ENCODE data around the gene ZBTB20.

The ZBTB20 gene

GRCh38 chr3:114675104-114675503, 472.0 kb downstream of the ZBTB20 start:
- H3K27ac ChIP-seq (ENCODE audit: low read depth in 2 of 2, low read length in 2 of 2) = no peak overlapping the region
- no peak overlapping the region for H3K4me3 ChIP-seq (ENCODE audit: low read length in 2 of 2)
- H3K27me3 ChIP-seq (ENCODE audit: control insufficient read depth in 2 of 2, insufficient read depth in 2 of 2, low read length in 2 of 2) = no peaks in the 10 kb centered on the region
- H3K4me1 ChIP-seq (ENCODE audit: control insufficient read depth in 2 of 2, insufficient read depth in 2 of 2, low read length in 2 of 2) = no peaks in the 10 kb centered on the region
- no peaks in the 10 kb centered on the region for H3K9me3 ChIP-seq (ENCODE audit: control insufficient read depth in 2 of 2, low read length in 2 of 2)
- no peak overlapping the region for H3K9ac ChIP-seq (ENCODE audit: low read depth in 1 of 2, low read length in 2 of 2)
- H3K36me3 ChIP-seq (ENCODE audit: control insufficient read depth in 2 of 2, insufficient read depth in 2 of 2, low read length in 2 of 2) = no peaks in the 10 kb centered on the region

GRCh38 chr3:114674036-114674435, 473.1 kb downstream of the ZBTB20 start:
- Histone ChIP-seq H3K4me3 (ENCODE audit: low read length in 2 of 2) (no peak overlapping the region), H3K4me1 (ENCODE audit: control insufficient read depth in 2 of 2, insufficient read depth in 2 of 2, low read length in 2 of 2) (no peaks in the 10 kb centered on the region), H3K27me3 (ENCODE audit: control insufficient read depth in 2 of 2, insufficient read depth in 2 of 2, low read length in 2 of 2) (no peaks in the 10 kb centered on the region), H3K9me3 (ENCODE audit: control insufficient read depth in 2 of 2, low read length in 2 of 2) (no peaks in the 10 kb centered on the region), H3K36me3 (ENCODE audit: control insufficient read depth in 2 of 2, insufficient read depth in 2 of 2, low read length in 2 of 2) (no peaks in the 10 kb centered on the region), H3K9ac (ENCODE audit: low read depth in 1 of 2, low read length in 2 of 2) (no peak overlapping the region), H3K27ac (ENCODE audit: low read depth in 2 of 2, low read length in 2 of 2) (no peak overlapping the region)

GRCh38 chr3:114673481-114673880, 473.6 kb downstream of the ZBTB20 start:
- H3K4me3 ChIP-seq (ENCODE audit: low read length in 2 of 2) = no peak overlapping the region
- H3K4me1 ChIP-seq (ENCODE audit: control insufficient read depth in 2 of 2, insufficient read depth in 2 of 2, low read length in 2 of 2) = no peaks in the 10 kb centered on the region

GRCh38 chr3:114672692-114673447, 474.2 kb downstream of the ZBTB20 start:
- Histone ChIP-seq H3K9ac (ENCODE audit: low read depth in 1 of 2, low read length in 2 of 2) (no peak overlapping the region), H3K36me3 (ENCODE audit: control insufficient read depth in 2 of 2, insufficient read depth in 2 of 2, low read length in 2 of 2) (no peaks in the 10 kb centered on the region), H3K9me3 (ENCODE audit: control insufficient read depth in 2 of 2, low read length in 2 of 2) (no peaks in the 10 kb centered on the region), H3K4me1 (ENCODE audit: control insufficient read depth in 2 of 2, insufficient read depth in 2 of 2, low read length in 2 of 2) (no peaks in the 10 kb centered on the region), H3K4me3 (ENCODE audit: low read length in 2 of 2) (no peak overlapping the region), H3K27me3 (ENCODE audit: control insufficient read depth in 2 of 2, insufficient read depth in 2 of 2, low read length in 2 of 2) (no peaks in the 10 kb centered on the region), H3K27ac (ENCODE audit: low read depth in 2 of 2, low read length in 2 of 2) (no peak overlapping the region)

More at GRCh38 chr3:114673481-114673880, 473.6 kb downstream of the ZBTB20 start:
- Histone ChIP-seq H3K9me3 (ENCODE audit: control insufficient read depth in 2 of 2, low read length in 2 of 2) (no peaks in the 10 kb centered on the region), H3K27me3 (ENCODE audit: control insufficient read depth in 2 of 2, insufficient read depth in 2 of 2, low read length in 2 of 2) (no peaks in the 10 kb centered on the region), H3K27ac (ENCODE audit: low read depth in 2 of 2, low read length in 2 of 2) (no peak overlapping the region), H3K36me3 (ENCODE audit: control insufficient read depth in 2 of 2, insufficient read depth in 2 of 2, low read length in 2 of 2) (no peaks in the 10 kb centered on the region), H3K9ac (ENCODE audit: low read depth in 1 of 2, low read length in 2 of 2) (no peak overlapping the region)

- Histone ChIP-seq H3K4me3 (ENCODE audit: low read length in 2 of 2) (no peak overlapping the region), H3K9me3 (ENCODE audit: control insufficient read depth in 2 of 2, low read length in 2 of 2) (no peaks in the 10 kb centered on the region), H3K9ac (ENCODE audit: low read depth in 1 of 2, low read length in 2 of 2) (no peak overlapping the region), H3K27me3 (ENCODE audit: control insufficient read depth in 2 of 2, insufficient read depth in 2 of 2, low read length in 2 of 2) (no peaks in the 10 kb centered on the region), H3K4me1 (ENCODE audit: control insufficient read depth in 2 of 2, insufficient read depth in 2 of 2, low read length in 2 of 2) (no peaks in the 10 kb centered on the region), H3K27ac (ENCODE audit: low read depth in 2 of 2, low read length in 2 of 2) (no peak overlapping the region), H3K36me3 (ENCODE audit: control insufficient read depth in 2 of 2, insufficient read depth in 2 of 2, low read length in 2 of 2) (no peaks in the 10 kb centered on the region)
Observed at GRCh38 chr3:114671741-114672510, 475.2 kb downstream of the ZBTB20 start.

GRCh38 chr3:114669614-114670013, 477.5 kb downstream of the ZBTB20 start:
- no peaks in the 10 kb centered on the region for H3K4me1 ChIP-seq (ENCODE audit: control insufficient read depth in 2 of 2, insufficient read depth in 2 of 2, low read length in 2 of 2)
- no peaks in the 10 kb centered on the region for H3K9me3 ChIP-seq (ENCODE audit: control insufficient read depth in 2 of 2, low read length in 2 of 2)
- no peak overlapping the region for H3K4me3 ChIP-seq (ENCODE audit: low read length in 2 of 2)
- H3K9ac ChIP-seq (ENCODE audit: low read depth in 1 of 2, low read length in 2 of 2) = no peak overlapping the region
- no peaks in the 10 kb centered on the region for H3K36me3 ChIP-seq (ENCODE audit: control insufficient read depth in 2 of 2, insufficient read depth in 2 of 2, low read length in 2 of 2)
- H3K27ac ChIP-seq (ENCODE audit: low read depth in 2 of 2, low read length in 2 of 2) = no peak overlapping the region
- no peaks in the 10 kb centered on the region for H3K27me3 ChIP-seq (ENCODE audit: control insufficient read depth in 2 of 2, insufficient read depth in 2 of 2, low read length in 2 of 2)

- no peaks in the 10 kb centered on the region for H3K4me1 ChIP-seq (ENCODE audit: control insufficient read depth in 2 of 2, insufficient read depth in 2 of 2, low read length in 2 of 2)
- H3K27me3 ChIP-seq (ENCODE audit: control insufficient read depth in 2 of 2, insufficient read depth in 2 of 2, low read length in 2 of 2) = no peaks in the 10 kb centered on the region
- no peaks in the 10 kb centered on the region for H3K36me3 ChIP-seq (ENCODE audit: control insufficient read depth in 2 of 2, insufficient read depth in 2 of 2, low read length in 2 of 2)
- no peak overlapping the region for H3K9ac ChIP-seq (ENCODE audit: low read depth in 1 of 2, low read length in 2 of 2)
- no peak overlapping the region for H3K4me3 ChIP-seq (ENCODE audit: low read length in 2 of 2)
- no peaks in the 10 kb centered on the region for H3K9me3 ChIP-seq (ENCODE audit: control insufficient read depth in 2 of 2, low read length in 2 of 2)
- H3K27ac ChIP-seq (ENCODE audit: low read depth in 2 of 2, low read length in 2 of 2) = no peak overlapping the region
Observed at GRCh38 chr3:114668099-114668498, 479.0 kb downstream of the ZBTB20 start.

- H3K4me3 ChIP-seq (ENCODE audit: low read length in 2 of 2) = no peak overlapping the region
- H3K27ac ChIP-seq (ENCODE audit: low read depth in 2 of 2, low read length in 2 of 2) = no peak overlapping the region
- H3K4me1 ChIP-seq (ENCODE audit: control insufficient read depth in 2 of 2, insufficient read depth in 2 of 2, low read length in 2 of 2) = no peaks in the 10 kb centered on the region
Observed at GRCh38 chr3:114666623-114667022, 480.5 kb downstream of the ZBTB20 start.

GRCh38 chr3:114664006-114664405, 483.1 kb downstream of the ZBTB20 start:
- H3K9ac ChIP-seq (ENCODE audit: low read depth in 1 of 2, low read length in 2 of 2) = no peak overlapping the region
- H3K4me3 ChIP-seq (ENCODE audit: low read length in 2 of 2) = no peak overlapping the region
- H3K4me1 ChIP-seq (ENCODE audit: control insufficient read depth in 2 of 2, insufficient read depth in 2 of 2, low read length in 2 of 2) = no peaks in the 10 kb centered on the region
- no peaks in the 10 kb centered on the region for H3K27me3 ChIP-seq (ENCODE audit: control insufficient read depth in 2 of 2, insufficient read depth in 2 of 2, low read length in 2 of 2)
- H3K9me3 ChIP-seq (ENCODE audit: control insufficient read depth in 2 of 2, low read length in 2 of 2) = no peaks in the 10 kb centered on the region
- H3K27ac ChIP-seq (ENCODE audit: low read depth in 2 of 2, low read length in 2 of 2) = no peak overlapping the region
- H3K36me3 ChIP-seq (ENCODE audit: control insufficient read depth in 2 of 2, insufficient read depth in 2 of 2, low read length in 2 of 2) = no peaks in the 10 kb centered on the region

More at GRCh38 chr3:114666623-114667022, 480.5 kb downstream of the ZBTB20 start:
- H3K9me3 ChIP-seq (ENCODE audit: control insufficient read depth in 2 of 2, low read length in 2 of 2) = no peaks in the 10 kb centered on the region
- no peak overlapping the region for H3K9ac ChIP-seq (ENCODE audit: low read depth in 1 of 2, low read length in 2 of 2)
- no peaks in the 10 kb centered on the region for H3K36me3 ChIP-seq (ENCODE audit: control insufficient read depth in 2 of 2, insufficient read depth in 2 of 2, low read length in 2 of 2)
- no peaks in the 10 kb centered on the region for H3K27me3 ChIP-seq (ENCODE audit: control insufficient read depth in 2 of 2, insufficient read depth in 2 of 2, low read length in 2 of 2)

GRCh38 chr3:114660808-114661207, 486.3 kb downstream of the ZBTB20 start:
- Histone ChIP-seq H3K9me3 (ENCODE audit: control insufficient read depth in 2 of 2, low read length in 2 of 2) (no peaks in the 10 kb centered on the region), H3K9ac (ENCODE audit: low read depth in 1 of 2, low read length in 2 of 2) (no peak overlapping the region), H3K4me1 (ENCODE audit: control insufficient read depth in 2 of 2, insufficient read depth in 2 of 2, low read length in 2 of 2) (no peaks in the 10 kb centered on the region), H3K27ac (ENCODE audit: low read depth in 2 of 2, low read length in 2 of 2) (no peak overlapping the region), H3K4me3 (ENCODE audit: low read length in 2 of 2) (no peak overlapping the region), H3K27me3 (ENCODE audit: control insufficient read depth in 2 of 2, insufficient read depth in 2 of 2, low read length in 2 of 2) (no peaks in the 10 kb centered on the region), H3K36me3 (ENCODE audit: control insufficient read depth in 2 of 2, insufficient read depth in 2 of 2, low read length in 2 of 2) (no peaks in the 10 kb centered on the region)

Data from mucosa of rectum (tissue), 2 donors.